Stomach smooth muscle (tissue), 2 donors: Measurements from ENCODE around the gene RHOU.
A peak's percentile ranks its signal among the peaks of the same experiment; 100 is the strongest.

Experiments
- H3K27ac ChIP-seq: one replicate; pipeline ENCODE4 v1.7.0; 2013; ENCODE audit warnings: mild to moderate bottlenecking, low read length, inconsistent platforms
- H3K27me3 ChIP-seq, 2 donors: one replicate each; pipeline ENCODE4 v1.7.0; 2013; ENCODE audit warnings: low read length in 2 of 2; ENCODE audit not compliant: insufficient read depth in 2 of 2, control insufficient read depth in 1 of 2
- H3K36me3 ChIP-seq, 2 donors: one replicate each; pipeline ENCODE4 v1.7.0; 2013; ENCODE audit warnings: low read length in 2 of 2; ENCODE audit not compliant: control insufficient read depth in 2 of 2, insufficient read depth in 2 of 2
- H3K4me1 ChIP-seq: one replicate; pipeline ENCODE4 v1.7.0; 2013; ENCODE audit warnings: low read length; ENCODE audit not compliant: control insufficient read depth, insufficient read depth
- H3K4me3 ChIP-seq, 2 donors: one replicate each; pipeline ENCODE4 v1.7.0; 2013; ENCODE audit warnings: low read length in 2 of 2
- H3K9ac ChIP-seq, 2 donors: one replicate each; pipeline ENCODE4 v1.7.0; 2013; ENCODE audit warnings: low read length in 2 of 2, mild to moderate bottlenecking in 1 of 2
- H3K9me3 ChIP-seq, 2 donors: one replicate each; pipeline ENCODE4 v1.7.0; 2013; ENCODE audit warnings: low read length in 2 of 2; ENCODE audit not compliant: control insufficient read depth in 2 of 2
- donor health status: healthy.
- donor health status: Pancreatic carcinoma.

RHOU gene

DNA sequence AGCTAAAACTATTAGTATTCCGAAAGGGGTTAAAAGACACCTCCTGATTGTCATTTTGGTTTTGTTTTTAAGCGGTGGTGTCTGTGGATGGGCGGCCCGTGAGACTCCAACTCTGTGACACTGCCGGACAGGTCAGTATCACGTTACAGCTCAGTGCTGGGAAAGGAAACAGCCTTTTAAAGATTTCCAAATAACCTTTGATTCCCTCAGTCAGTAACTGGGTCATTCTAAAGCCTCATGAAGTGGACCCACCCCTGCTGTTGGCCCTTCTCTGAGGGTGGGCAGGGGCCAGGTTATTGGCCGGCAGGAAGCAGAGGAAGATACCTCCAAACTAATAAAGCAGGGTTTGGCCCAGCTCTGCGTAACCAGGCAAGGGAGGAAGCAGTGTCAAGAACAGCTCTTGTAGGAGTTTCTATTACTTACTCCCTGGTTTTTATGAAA is 2.3 kb downstream of the RHOU start:
- no peaks in the 10 kb centered on the region for H3K27me3 ChIP-seq
- peaks cover 29% of the 10 kb centered on the region for H3K4me1 ChIP-seq
- H3K27ac ChIP-seq, result peak overlapping the region; percentile 77
- H3K9me3 ChIP-seq, result no peaks in the 10 kb centered on the region
- peak overlapping the region; percentile 85 to 94 for H3K4me3 ChIP-seq
- H3K9ac ChIP-seq, result peak overlapping the region; percentile 85 to 86
- H3K36me3 ChIP-seq, result peaks cover 6 to 11% of the 10 kb centered on the region in 2 donors

DNA sequence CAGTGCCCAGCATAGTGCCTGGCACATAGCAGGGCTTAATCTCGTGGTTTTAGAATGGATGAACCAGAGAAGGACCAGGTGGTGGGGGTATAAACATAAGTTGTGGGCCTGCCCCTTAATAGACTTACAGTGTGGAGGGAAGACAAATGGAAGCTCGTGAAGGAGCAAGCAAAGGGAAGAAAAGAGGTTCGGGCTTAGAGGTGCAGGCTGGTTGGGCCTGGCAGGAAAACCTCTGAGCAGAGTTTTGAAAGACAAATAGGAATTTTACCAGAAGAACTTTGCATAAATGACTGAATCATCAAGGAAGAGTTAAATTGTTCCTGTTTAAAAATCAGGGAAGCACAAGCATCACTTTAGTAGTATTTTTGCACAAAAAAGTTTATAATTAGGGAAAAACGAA is 4.5 kb downstream of the RHOU start:
- no peak overlapping the region for H3K9ac ChIP-seq
- H3K27ac ChIP-seq, result peak overlapping the region; percentile 11

DNA sequence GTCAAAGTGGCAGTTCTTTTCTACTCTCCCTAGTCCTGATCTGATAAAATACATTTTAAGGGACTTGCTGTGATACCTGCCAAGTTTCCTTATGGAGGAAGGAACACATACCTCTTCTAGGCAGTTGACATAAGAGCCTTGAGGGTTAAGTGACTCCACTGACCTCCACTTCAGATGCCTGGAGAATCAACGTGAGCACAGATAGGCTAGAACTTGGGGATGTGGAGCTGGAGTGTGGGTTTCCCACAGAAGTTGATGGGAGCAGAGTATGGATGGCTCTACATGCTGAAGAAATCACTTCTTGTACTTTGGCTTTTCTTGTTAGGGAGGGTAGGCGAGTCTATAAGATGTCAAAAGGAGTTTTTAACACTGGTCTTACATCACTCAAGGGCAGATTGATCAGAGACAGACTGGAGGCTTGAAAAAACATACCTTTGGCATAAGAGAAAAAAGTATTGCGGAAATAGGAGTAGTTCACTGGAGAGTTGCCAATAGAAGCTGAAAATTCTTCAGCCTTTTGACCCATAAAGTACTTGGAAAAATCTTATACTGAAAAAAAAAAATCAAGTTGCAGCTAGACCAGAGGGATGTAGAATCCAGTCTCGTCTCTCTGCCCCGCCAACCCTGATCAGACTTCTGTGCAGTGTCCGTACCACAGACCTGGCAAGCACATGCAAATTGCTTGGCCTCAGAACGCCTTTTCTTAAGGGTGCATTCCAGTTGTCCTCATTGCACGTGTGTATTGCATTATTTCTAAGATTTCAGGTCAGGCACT is 5.5 kb downstream of the RHOU start:
- Histone ChIP-seq H3K36me3 (peaks cover 26 to 30% of the 10 kb centered on the region in 2 donors), H3K27ac (no peak overlapping the region), H3K9me3 (no peaks in the 10 kb centered on the region), H3K4me3 (no peak overlapping the region), H3K4me1 (peaks cover 26% of the 10 kb centered on the region), H3K9ac (no peak overlapping the region), H3K27me3 (no peaks in the 10 kb centered on the region)

More for the DNA sequence above, 4.5 kb downstream of the RHOU start:
- Histone ChIP-seq H3K9me3 (no peaks in the 10 kb centered on the region), H3K36me3 (peaks cover 26 to 28% of the 10 kb centered on the region in 2 donors), H3K4me1 (peaks cover 26% of the 10 kb centered on the region), H3K4me3 (no peak overlapping the region), H3K27me3 (no peaks in the 10 kb centered on the region)

DNA sequence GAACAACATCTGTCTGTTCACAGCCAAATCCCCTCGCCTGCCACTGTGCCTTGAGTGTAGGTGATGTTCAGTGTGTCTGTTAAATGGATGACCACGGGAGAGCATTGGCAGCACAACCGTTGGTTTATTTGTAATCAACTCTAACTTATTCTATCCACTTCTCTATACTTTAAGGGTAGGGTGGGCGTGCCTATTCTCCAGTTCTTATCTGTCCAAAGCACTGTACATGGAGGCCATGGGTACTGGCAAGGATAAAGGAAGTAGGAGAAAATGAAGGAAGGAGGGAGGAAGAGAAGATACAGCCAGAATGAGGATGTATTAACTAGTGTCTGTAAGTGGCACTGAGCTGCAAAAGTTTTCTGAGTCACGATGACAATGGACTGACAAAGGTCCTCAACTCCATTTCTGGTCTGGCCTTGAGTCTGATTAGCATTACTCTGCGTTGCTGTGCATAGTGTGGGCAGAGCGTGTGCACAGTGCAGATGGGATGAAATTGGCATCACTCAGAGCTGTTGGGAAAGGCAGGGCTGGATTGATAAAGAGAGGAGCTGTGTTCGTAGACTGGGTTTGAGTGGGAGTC is 7.1 kb downstream of the RHOU start:
- peaks cover 26 to 35% of the 10 kb centered on the region in 2 donors for H3K36me3 ChIP-seq
- no peaks in the 10 kb centered on the region for H3K9me3 ChIP-seq
- no peak overlapping the region for H3K9ac ChIP-seq
- no peaks in the 10 kb centered on the region for H3K27me3 ChIP-seq
- H3K4me3 ChIP-seq, result no peak overlapping the region
- H3K27ac ChIP-seq, result no peak overlapping the region
- H3K4me1 ChIP-seq, result peaks cover 22% of the 10 kb centered on the region

DNA sequence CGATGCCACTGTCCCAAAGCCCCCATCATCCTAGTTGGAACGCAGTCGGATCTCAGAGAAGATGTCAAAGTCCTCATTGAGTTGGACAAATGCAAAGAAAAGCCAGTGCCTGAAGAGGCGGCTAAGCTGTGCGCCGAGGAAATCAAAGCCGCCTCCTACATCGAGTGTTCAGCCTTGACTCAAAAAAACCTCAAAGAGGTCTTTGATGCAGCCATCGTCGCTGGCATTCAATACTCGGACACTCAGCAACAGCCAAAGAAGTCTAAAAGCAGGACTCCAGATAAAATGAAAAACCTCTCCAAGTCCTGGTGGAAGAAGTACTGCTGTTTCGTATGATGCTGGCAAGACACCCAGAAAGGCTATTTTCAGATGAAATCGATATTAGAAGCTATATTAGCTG is 8.1 kb downstream of the RHOU start:
- peaks cover 26 to 33% of the 10 kb centered on the region in 2 donors for H3K36me3 ChIP-seq
- H3K9me3 ChIP-seq, result no peaks in the 10 kb centered on the region

DNA sequence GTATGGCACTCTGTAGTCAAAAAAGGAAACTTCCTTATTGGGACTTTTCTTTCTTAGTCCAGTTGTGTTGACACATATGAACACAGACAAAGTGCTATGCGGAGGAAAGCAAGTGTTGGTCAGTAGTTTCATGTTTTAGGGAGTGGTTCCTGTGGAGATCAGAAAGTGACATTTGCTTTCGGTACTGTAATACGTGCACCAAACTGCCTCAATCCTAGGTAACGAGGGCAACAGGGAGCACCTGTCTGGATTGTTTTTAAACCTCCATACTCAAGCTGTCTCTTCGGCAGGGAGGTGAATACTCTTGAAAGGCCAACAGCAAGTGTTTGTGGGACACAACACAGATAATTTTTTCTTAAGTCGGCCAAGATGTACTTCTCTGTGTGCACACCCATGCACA is 9.1 kb downstream of the RHOU start:
- Histone ChIP-seq H3K9me3 (no peaks in the 10 kb centered on the region), H3K27me3 (no peaks in the 10 kb centered on the region), H3K4me3 (no peak overlapping the region), H3K4me1 (peaks cover 14% of the 10 kb centered on the region), H3K36me3 (peaks cover 26 to 31% of the 10 kb centered on the region in 2 donors), H3K9ac (no peak overlapping the region), H3K27ac (no peak overlapping the region)

More for the DNA sequence above, 8.1 kb downstream of the RHOU start:
- Histone ChIP-seq H3K4me3 (no peak overlapping the region), H3K9ac (no peak overlapping the region), H3K27me3 (no peaks in the 10 kb centered on the region), H3K27ac (no peak overlapping the region), H3K4me1 (peaks cover 15% of the 10 kb centered on the region)

DNA sequence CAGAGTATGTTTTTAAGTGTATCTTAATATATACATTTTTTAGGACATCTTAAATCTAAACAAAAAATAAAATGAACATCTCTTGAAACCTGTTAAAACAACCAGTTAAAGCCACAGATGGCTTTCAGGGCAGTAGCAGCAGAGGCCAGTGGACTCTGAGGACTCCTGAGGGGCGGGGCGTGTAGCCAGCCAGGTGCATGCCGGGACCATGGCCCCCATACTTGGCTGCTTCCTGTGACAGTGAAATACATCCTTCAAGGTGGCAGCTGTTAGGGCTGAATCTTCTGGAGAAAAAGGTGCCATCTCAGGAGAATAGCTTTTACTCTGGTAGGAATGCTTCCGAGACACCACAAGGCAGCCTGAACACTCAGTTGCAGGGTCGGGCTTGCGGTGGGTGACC is 9.6 kb downstream of the RHOU start:
- Histone ChIP-seq H3K27ac (no peak overlapping the region), H3K27me3 (no peaks in the 10 kb centered on the region), H3K9me3 (no peaks in the 10 kb centered on the region), H3K4me3 (no peak overlapping the region), H3K36me3 (peaks cover 26 to 31% of the 10 kb centered on the region in 2 donors), H3K9ac (no peak overlapping the region), H3K4me1 (peaks cover 8% of the 10 kb centered on the region)

DNA sequence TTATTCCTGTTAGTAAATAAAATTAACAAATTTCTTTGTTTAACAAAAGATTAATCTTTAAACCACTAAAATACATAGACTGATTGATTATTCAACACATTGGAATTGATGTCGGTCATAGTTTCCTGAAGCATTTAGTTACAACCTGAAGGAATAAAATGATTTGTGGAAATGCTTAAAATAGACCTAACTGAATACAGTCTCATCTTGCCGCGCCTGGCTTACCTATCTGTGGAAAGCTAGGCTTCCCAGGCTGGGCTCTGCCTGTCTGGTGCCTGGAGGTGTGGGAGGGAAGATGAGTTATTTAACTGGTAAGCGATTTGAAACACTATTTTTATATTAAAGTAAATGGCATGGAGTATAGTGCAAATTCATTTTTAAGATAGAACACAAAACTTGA is 10.2 kb downstream of the RHOU start:
- H3K9me3 ChIP-seq, result no peaks in the 10 kb centered on the region
- H3K36me3 ChIP-seq, result peaks cover 26 to 30% of the 10 kb centered on the region in 2 donors
- no peak overlapping the region for H3K9ac ChIP-seq
- no peak overlapping the region for H3K4me3 ChIP-seq
- no peaks in the 10 kb centered on the region for H3K27me3 ChIP-seq
- peaks cover 6% of the 10 kb centered on the region for H3K4me1 ChIP-seq
- H3K27ac ChIP-seq, result peak overlapping the region; percentile 18

DNA sequence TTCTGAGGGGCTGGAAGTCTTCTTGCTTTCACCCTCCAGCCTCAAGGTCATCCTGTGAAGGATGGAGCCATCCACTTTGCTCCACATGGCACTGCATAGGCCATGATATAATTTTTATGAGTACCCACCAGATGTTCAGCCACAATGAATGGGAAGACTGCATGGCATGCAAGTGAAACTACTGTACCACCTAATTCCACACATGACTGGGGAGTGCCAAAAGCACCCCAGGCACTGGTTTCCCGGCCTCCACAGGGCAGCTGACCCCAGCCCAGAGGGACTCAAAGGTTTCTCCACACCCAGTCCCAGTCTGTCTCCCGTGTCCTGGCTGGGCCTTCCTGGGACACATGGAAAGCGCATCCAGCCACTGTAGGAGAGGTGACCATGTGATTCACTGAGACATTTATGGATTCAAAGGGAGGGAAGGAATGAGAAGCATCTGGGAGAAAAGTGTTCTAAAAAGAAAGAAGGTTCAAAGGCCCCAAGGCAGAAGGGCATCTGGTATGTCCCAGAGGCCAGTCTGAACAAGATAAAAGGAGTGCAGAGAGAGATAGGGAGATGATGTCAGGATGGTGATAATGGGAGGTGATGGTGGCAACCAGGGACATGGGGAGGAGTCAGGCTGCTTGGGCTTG is 12.1 kb downstream of the RHOU start:
- Histone ChIP-seq H3K36me3 (peaks cover 22 to 26% of the 10 kb centered on the region in 2 donors), H3K4me1 (peaks cover 2% of the 10 kb centered on the region), H3K9me3 (no peaks in the 10 kb centered on the region), H3K27ac (no peak overlapping the region), H3K9ac (no peak overlapping the region), H3K27me3 (no peaks in the 10 kb centered on the region), H3K4me3 (no peak overlapping the region)

DNA sequence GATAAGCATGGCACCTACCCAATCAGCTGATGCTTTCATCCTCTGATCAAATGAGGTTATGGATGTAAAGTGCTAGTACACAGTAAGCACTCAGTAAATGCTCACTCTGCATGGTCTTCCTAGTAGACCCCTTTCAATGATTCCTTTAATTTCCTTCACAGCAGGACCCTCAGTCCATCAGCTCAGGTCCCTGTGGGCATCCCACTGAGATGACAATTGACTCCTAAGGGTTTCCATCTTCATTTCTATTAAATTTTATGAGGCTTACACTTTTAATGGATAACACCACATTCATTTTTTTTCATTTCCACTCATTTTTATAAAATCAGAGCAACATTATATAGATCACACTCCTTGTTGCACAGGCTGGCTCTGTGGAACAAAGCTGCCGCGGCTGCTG is 12.8 kb downstream of the RHOU start:
- Histone ChIP-seq H3K27me3 (no peaks in the 10 kb centered on the region), H3K4me3 (no peak overlapping the region), H3K9ac (no peak overlapping the region), H3K4me1 (peaks cover 2% of the 10 kb centered on the region), H3K9me3 (no peaks in the 10 kb centered on the region), H3K36me3 (peaks cover 16 to 21% of the 10 kb centered on the region in 2 donors), H3K27ac (no peak overlapping the region)
